ENCODE measurements around the gene IGFBP1. TPM values are rescaled to one million over a fixed set of nuclear protein-coding genes. Genes with fewer than 3 reads are reported as not detected.

IGFBP1 gene
- total and polyA plus RNA-seq, 2 experiments from 2014 or later = not detected

DNA sequence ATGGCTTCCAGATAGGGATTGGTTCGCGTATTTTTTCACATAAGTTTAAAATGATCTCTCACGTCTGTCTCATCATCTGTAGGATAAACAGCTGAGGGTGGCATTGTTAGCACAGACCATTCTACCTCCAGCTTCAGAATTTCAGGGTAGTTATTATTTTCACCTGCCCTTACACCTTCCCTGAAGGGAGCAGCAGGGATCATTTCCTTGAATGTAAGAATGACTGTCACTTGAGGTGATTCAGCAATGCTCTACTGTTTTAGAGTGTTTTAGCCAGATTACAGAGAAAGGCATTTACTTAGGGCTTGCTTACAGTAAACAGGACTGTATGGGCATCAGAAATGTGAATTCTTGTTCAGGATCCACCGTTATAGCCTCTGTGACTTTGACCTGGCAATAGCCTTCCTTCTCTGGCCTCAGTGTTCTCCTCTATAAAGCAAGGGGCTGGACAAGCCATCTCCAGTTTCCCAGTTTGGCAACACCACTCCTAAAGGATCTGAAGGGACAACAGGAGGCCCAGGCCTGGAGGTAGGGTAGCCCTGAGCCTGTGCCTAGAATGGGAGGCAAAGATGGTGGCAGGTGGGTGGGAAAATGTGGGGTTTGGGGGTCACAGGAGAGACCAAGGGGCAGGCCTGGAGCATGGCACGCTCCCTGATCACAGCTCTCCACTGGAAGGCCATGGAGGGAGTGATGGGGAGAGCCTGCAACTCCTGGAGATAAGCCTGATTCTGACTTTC, 1.2 kb upstream of the IGFBP1 start:
- Histone ChIP-seq H3K79me2 (replicated peaks; ENCODE audit: insufficient read depth) (no peaks in the 10 kb centered on the region), H2AFZ (no peak overlapping the region), H3K4me3 (no peak overlapping the region), H3F3A (replicated peaks; ENCODE audit: low read depth) (no peaks in the 10 kb centered on the region), H3K9me2 (ENCODE audit: insufficient read depth) (no peaks in the 10 kb centered on the region), H3K27ac (ENCODE audit: low read depth) (no peak overlapping the region), H3K36me3 (ENCODE audit: insufficient read depth) (no peaks in the 10 kb centered on the region), H3K27me3 (ENCODE audit: insufficient read depth) (peaks cover 49% of the 10 kb centered on the region), H4K20me1 (replicated peaks; ENCODE audit: insufficient read depth) (no peaks in the 10 kb centered on the region), H3K4me2 (no peak overlapping the region), H3K4me1 (ENCODE audit: insufficient read depth) (peaks cover 17% of the 10 kb centered on the region)
- Mint-ChIP-seq H3K27me3 (ENCODE audit: insufficient read depth, low read depth, poor library complexity) (peaks cover 45% of the 10 kb centered on the region), H3K36me3 (ENCODE audit: low read depth) (no peaks in the 10 kb centered on the region), H3K27ac (no peak overlapping the region), H3K4me1 (peaks cover 21% of the 10 kb centered on the region), H3K4me3 (no peak overlapping the region), H3K9me3 (no peaks in the 10 kb centered on the region; the same call in 2 of the 3 replicates)
- TF ChIP-seq POLR2AphosphoS5 (IDR thresholded peaks at IDR 0.05; ENCODE audit: low read depth) (no peak), CREB1 (CRISPR knock-in tag; IDR thresholded peaks at IDR 0.05; ENCODE audit: low read depth) (no peak), EZH2phosphoT487 (IDR thresholded peaks at IDR 0.05; ENCODE audit: unreplicated experiment) (no peak), STAT1 (IDR thresholded peaks at IDR 0.05; ENCODE audit: unreplicated experiment) (no peak), ZNF331 (CRISPR knock-in tag; IDR thresholded peaks at IDR 0.05; ENCODE audit: low read depth) (no peak), ZNF114 (CRISPR knock-in tag; IDR thresholded peaks at IDR 0.05) (no peak), JUNB (IDR thresholded peaks at IDR 0.05; ENCODE audit: unreplicated experiment) (no peak)
- TF ChIP-seq, protein P1, sequence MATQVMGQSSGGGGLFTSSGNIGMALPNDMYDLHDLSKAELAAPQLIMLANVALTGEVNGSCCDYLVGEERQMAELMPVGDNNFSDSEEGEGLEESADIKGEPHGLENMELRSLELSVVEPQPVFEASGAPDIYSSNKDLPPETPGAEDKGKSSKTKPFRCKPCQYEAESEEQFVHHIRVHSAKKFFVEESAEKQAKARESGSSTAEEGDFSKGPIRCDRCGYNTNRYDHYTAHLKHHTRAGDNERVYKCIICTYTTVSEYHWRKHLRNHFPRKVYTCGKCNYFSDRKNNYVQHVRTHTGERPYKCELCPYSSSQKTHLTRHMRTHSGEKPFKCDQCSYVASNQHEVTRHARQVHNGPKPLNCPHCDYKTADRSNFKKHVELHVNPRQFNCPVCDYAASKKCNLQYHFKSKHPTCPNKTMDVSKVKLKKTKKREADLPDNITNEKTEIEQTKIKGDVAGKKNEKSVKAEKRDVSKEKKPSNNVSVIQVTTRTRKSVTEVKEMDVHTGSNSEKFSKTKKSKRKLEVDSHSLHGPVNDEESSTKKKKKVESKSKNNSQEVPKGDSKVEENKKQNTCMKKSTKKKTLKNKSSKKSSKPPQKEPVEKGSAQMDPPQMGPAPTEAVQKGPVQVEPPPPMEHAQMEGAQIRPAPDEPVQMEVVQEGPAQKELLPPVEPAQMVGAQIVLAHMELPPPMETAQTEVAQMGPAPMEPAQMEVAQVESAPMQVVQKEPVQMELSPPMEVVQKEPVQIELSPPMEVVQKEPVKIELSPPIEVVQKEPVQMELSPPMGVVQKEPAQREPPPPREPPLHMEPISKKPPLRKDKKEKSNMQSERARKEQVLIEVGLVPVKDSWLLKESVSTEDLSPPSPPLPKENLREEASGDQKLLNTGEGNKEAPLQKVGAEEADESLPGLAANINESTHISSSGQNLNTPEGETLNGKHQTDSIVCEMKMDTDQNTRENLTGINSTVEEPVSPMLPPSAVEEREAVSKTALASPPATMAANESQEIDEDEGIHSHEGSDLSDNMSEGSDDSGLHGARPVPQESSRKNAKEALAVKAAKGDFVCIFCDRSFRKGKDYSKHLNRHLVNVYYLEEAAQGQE (IDR thresholded peaks at IDR 0.05; ENCODE audit: unreplicated experiment) = no peak
- no peak for ATAC-seq
- no peak for DNase-seq (ENCODE audit: low spot score)

DNA sequence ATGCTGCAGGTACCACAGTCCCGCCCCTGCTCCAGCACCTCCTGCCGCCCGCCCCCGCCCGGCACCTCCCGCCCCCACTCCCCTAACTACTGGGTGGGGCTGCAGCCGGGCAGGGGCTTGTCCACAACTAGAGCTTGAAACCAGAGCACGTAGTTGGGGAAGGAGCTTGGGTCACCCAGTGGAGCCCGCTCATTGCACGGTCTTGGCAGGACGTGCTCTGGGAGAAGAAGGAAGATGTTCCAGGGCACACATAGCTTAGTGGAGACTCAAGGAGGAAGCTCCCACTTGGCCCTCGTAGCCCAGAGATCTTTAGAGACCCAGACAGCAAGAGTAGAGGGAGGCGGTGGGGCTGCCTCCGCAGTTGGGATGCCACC, 692 bp downstream of the IGFBP1 start:
- ATAC-seq (peak; percentile 70), DNase-seq (ENCODE audit: low spot score) (peak; percentile 45)
- Histone ChIP-seq H3K27me3 (ENCODE audit: insufficient read depth) (peaks cover 49% of the 10 kb centered on the region), H3K4me1 (ENCODE audit: insufficient read depth) (peaks cover 17% of the 10 kb centered on the region), H3K4me3 (peak overlapping the region; percentile 60), H3F3A (replicated peaks; ENCODE audit: low read depth) (no peaks in the 10 kb centered on the region), H3K4me2 (peak overlapping the region; percentile 83), H4K20me1 (replicated peaks; ENCODE audit: insufficient read depth) (no peaks in the 10 kb centered on the region; the same call in 1 of the 2 replicates), H3K36me3 (ENCODE audit: insufficient read depth) (no peaks in the 10 kb centered on the region), H3K9me2 (ENCODE audit: insufficient read depth) (no peaks in the 10 kb centered on the region), H3K27ac (ENCODE audit: low read depth) (no peak overlapping the region), H2AFZ (peak overlapping the region; percentile 95), H3K79me2 (replicated peaks; ENCODE audit: insufficient read depth) (no peaks in the 10 kb centered on the region)
- H3K36me3 Mint-ChIP-seq (ENCODE audit: low read depth) = no peaks in the 10 kb centered on the region
- no peaks in the 10 kb centered on the region; the same call in 2 of the 3 replicates for H3K9me3 Mint-ChIP-seq
- peak overlapping the region; percentile 73 for H3K4me3 Mint-ChIP-seq
- TF ChIP-seq NANOG (IDR thresholded peaks at IDR 0.05; ENCODE audit: borderline replicate concordance) (no peak), EZH2 (IDR thresholded peaks at IDR 0.05; ENCODE audit: low read depth, unreplicated experiment) (peak; percentile 38), POLR2AphosphoS5 (IDR thresholded peaks at IDR 0.05; ENCODE audit: low read depth) (no peak)
- peaks cover 45% of the 10 kb centered on the region for H3K27me3 Mint-ChIP-seq (ENCODE audit: insufficient read depth, low read depth, poor library complexity)
- no peak overlapping the region for H3K27ac Mint-ChIP-seq
- peaks cover 16% of the 10 kb centered on the region for H3K4me1 Mint-ChIP-seq
